Glomerular visceral epithelial cell (primary cell): ENCODE measurements around the gene HLA-A.
A peak's percentile ranks its signal among the peaks of the same experiment; 100 is the strongest.
"Not testable (repeated sequence)": the region's sequence is repeated elsewhere in the genome, so short reads cannot be mapped to it uniquely, and the experiment has no call there.

Experiments used
- DNase-seq: peaks from one replicate; pipeline ENCODE4 v3.0.0-alpha.2; 2016; ENCODE audit errors: extremely low spot score

The HLA-A gene

GRCh38 chr6:29961966-29962365, 19.6 kb downstream of the HLA-A start:
- no peak for DNase-seq

- DNase-seq, result not testable (repeated sequence)
These were observed 21.4 kb downstream of the HLA-A start for GRCh38 chr6:29963697-29964096.

- no peak for DNase-seq
These were observed 22.2 kb downstream of the HLA-A start for GRCh38 chr6:29964518-29964886.

GRCh38 chr6:29964887-29965562, 22.7 kb downstream of the HLA-A start:
- peak; percentile 86 for DNase-seq

GRCh38 chr6:29965563-29965872, 23.2 kb downstream of the HLA-A start:
- DNase-seq, result no peak

GRCh38 chr6:29965873-29966601, 23.7 kb downstream of the HLA-A start:
- peak; percentile 94 for DNase-seq

- peak; percentile 60 for DNase-seq
These were observed 25.2 kb downstream of the HLA-A start for GRCh38 chr6:29967379-29968010.

GRCh38 chr6:29968130-29968529, 25.8 kb downstream of the HLA-A start:
- DNase-seq, result peak; percentile 83

GRCh38 chr6:29968905-29969304, 26.6 kb downstream of the HLA-A start:
- no peak for DNase-seq

- no peak for DNase-seq
These were observed 28.4 kb downstream of the HLA-A start for GRCh38 chr6:29970711-29971110.

- DNase-seq, result no peak
These were observed 32.7 kb downstream of the HLA-A start for GRCh38 chr6:29974901-29975560.

GRCh38 chr6:29975561-29975907, 33.2 kb downstream of the HLA-A start:
- no peak for DNase-seq

GRCh38 chr6:29976253-29976587, 33.9 kb downstream of the HLA-A start:
- no peak for DNase-seq

GRCh38 chr6:29976588-29977424, 34.5 kb downstream of the HLA-A start:
- DNase-seq, result peak; percentile 75

GRCh38 chr6:29977425-29977727, 35.0 kb downstream of the HLA-A start:
- DNase-seq, result no peak

- DNase-seq, result not testable (repeated sequence)
These were observed 37.7 kb downstream of the HLA-A start for GRCh38 chr6:29980013-29980412.

- DNase-seq, result no peak
These were observed 38.2 kb downstream of the HLA-A start for GRCh38 chr6:29980511-29980910.

GRCh38 chr6:29981211-29981812, 39.0 kb downstream of the HLA-A start:
- no peak for DNase-seq

GRCh38 chr6:29982097-29982496, 39.8 kb downstream of the HLA-A start:
- DNase-seq, result no peak

GRCh38 chr6:29984232-29984631, 41.9 kb downstream of the HLA-A start:
- DNase-seq, result no peak

GRCh38 chr6:29984992-29985391, 42.7 kb downstream of the HLA-A start:
- DNase-seq, result no peak
